ENCODE measurements around the gene TLX2. TPM values are rescaled to one million over a fixed set of nuclear protein-coding genes. Genes with fewer than 3 reads are reported as not detected.
"Not testable (repeated sequence)": the region's sequence is repeated elsewhere in the genome, so short reads cannot be mapped to it uniquely, and the experiment has no call there.

Gene TLX2
- total and polyA plus RNA-seq, 2 experiments from 2014 or later: not detected

DNA sequence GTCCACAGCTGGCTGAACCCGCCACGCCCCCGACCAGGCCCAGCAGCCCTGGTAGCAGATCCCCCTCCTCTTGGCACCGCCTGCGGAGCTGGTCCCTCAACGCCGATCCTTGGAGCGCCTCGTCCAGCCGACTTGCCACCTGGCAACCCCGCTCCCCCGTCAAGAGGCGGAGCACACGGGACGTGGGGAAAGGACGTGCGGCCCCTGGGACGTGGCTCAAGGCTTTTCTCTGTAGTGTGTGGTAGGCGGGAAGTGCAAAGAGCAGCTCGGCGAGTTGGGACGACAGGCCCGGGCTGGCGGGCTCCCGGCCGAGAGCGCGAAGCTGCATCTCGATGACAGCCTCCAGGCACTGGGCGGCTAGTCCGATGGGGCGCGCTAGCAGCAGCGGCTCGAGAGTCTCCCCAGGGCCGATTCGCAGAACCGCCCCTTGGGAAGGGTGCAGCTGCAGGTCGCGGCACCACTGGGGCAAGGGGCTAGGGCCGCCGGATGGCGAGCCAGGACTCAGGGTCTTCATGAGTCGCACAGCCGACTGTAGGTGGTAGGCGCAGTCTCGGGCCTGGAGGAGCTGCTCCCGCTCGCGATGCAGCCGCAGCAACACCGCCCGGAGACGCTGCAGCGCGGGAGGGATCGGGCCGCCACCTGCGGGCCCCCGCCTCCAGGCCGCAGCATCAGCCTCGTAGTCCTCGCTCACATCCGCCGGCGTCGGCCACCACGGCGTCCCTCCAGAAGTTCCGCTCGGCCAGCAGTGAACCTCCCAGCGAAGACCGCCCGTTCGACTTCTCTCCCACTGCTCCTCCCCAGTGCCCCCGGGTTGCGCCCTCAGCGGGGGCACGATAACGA lies 32.1 kb upstream of the TLX2 start:
- H3K9ac ChIP-seq: peak overlapping the region; percentile 85
- H3K4me3 ChIP-seq: peak overlapping the region; percentile 99
- H3K27ac ChIP-seq: peak overlapping the region; percentile 62
- no peaks in the 10 kb centered on the region for H3K9me3 ChIP-seq (ENCODE audit: low read depth)
- H3K27me3 ChIP-seq (replicated peaks; ENCODE audit: insufficient read depth): no peaks in the 10 kb centered on the region
- H3K4me2 ChIP-seq (ENCODE audit: unreplicated experiment): peak overlapping the region; percentile 97
- in situ Hi-C loops (cut with MboI): no loop called here
- peaks cover 93% of the 10 kb centered on the region for H3K79me2 ChIP-seq (ENCODE audit: insufficient read depth)
- H4K20me1 ChIP-seq (ENCODE audit: insufficient read depth): no peaks in the 10 kb centered on the region
- H2AFZ ChIP-seq: peak overlapping the region; percentile 96
- H3K4me1 ChIP-seq (ENCODE audit: insufficient read depth): peaks cover 20% of the 10 kb centered on the region
- DNase-seq: peak; percentile 70
- peaks cover 9% of the 10 kb centered on the region; the same call in 1 of the 2 replicates for H3K36me3 ChIP-seq (ENCODE audit: low read depth)
- no peaks in the 10 kb centered on the region for H3K9me2 ChIP-seq (ENCODE audit: insufficient read depth)
- 2 to 3% methylated on average over 50 to 76 of the region's 80 CpGs for WGBS, 2 experiments (ENCODE audit: low coverage in 1 of 2, low lambda C conversion rate in 2 of 2, missing lambda C conversion rate in 2 of 2)
- H3F3A ChIP-seq (ENCODE audit: insufficient read depth): 0 out of 2 replicates have a peak, but pooled peaks cover 9% of the 10 kb centered on the region
- TF ChIP-seq EZH2phosphoT487 (IDR thresholded peaks at IDR 0.05; ENCODE audit: insufficient read depth, low read depth) (no peak), EZH2 (IDR thresholded peaks at IDR 0.05; ENCODE audit: insufficient read depth, poor library complexity, severe bottlenecking) (no peak)

DNA sequence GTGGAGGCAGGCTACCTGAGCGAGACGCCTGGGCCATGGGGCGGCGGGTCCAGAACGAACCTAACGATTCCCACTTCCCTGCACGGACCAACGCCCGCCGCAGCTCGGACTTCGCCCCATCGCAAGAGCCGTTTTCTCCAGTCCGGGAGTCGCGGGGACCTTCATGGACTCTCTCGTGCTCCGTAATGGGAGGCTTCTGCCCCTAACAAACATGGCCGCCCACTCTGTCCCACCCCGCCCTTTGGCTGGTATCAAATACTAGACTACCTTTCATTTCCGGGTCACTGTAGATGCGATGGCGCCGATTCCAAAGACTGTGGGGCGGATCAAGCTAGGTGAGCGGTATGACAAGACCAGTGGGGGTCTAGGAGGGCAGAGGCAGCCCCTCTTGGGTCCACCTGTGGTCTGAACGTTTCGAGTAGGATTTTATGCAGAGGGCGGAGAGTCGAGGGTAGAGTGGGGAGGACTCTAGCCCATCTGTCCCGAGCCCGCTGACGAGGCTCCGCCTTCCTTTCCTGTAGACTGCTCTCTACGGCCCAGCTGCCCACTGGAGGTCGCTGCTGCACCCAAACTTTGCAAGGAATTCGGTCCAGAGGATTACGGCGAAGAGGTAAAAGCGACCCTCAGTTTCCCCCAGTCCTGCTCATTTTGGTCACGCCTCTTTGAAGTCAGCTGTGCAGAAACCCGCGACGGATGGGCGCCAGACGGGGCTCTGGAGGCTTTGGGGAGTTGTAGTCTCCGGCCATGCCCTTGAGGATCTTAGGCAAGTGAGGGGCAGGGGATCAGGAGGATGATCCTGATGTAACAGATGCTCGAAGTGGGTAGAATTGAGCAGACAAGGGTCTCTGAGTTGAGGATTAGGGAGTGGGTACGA lies 31.2 kb upstream of the TLX2 start, which contains the start of the genes CCDC142 and TTC31:
CCDC142 (minus strand) TSS at position 198 of the 874 bp plus-strand sequence; CDS start at position 37, 161 bp downstream.
TTC31 (plus strand) TSS at position 281 of the 874 bp plus-strand sequence; CDS start at position 296, 15 bp downstream.
- Histone ChIP-seq H3K4me2 (ENCODE audit: unreplicated experiment) (peak within 1 kb of the TSS; percentile 97), H3K36me3 (ENCODE audit: low read depth) (peaks cover 5% of the 10 kb centered on the region; the same call in 1 of the 2 replicates), H3K27me3 (replicated peaks; ENCODE audit: insufficient read depth) (no peaks in the 10 kb centered on the region), H3K27ac (peak within 1 kb of the TSS; percentile 62), H3F3A (ENCODE audit: insufficient read depth) (peaks cover 13% of the 10 kb centered on the region), H3K9ac (peak within 1 kb of the TSS; percentile 85), H3K4me1 (ENCODE audit: insufficient read depth) (peaks cover 25% of the 10 kb centered on the region), H3K4me3 (peak within 1 kb of the TSS; percentile 99), H4K20me1 (ENCODE audit: insufficient read depth) (no peaks in the 10 kb centered on the region), H2AFZ (peak within 1 kb of the TSS; percentile 96), H3K9me2 (ENCODE audit: insufficient read depth) (no peaks in the 10 kb centered on the region), H3K9me3 (ENCODE audit: low read depth) (no peaks in the 10 kb centered on the region), H3K79me2 (ENCODE audit: insufficient read depth) (peaks cover 87% of the 10 kb centered on the region)
- 0 to 1% methylated on average over 41 to 50 of the region's 50 CpGs for WGBS, 2 experiments (ENCODE audit: low coverage in 1 of 2, low lambda C conversion rate in 2 of 2, missing lambda C conversion rate in 2 of 2)
- TF ChIP-seq EZH2 (IDR thresholded peaks at IDR 0.05; ENCODE audit: insufficient read depth, poor library complexity, severe bottlenecking): no peak
- no peak for TF ChIP-seq EZH2phosphoT487 (IDR thresholded peaks at IDR 0.05; ENCODE audit: insufficient read depth, low read depth)
- peak; percentile 98 for DNase-seq
- in situ Hi-C loops (cut with MboI): no loop called here

DNA sequence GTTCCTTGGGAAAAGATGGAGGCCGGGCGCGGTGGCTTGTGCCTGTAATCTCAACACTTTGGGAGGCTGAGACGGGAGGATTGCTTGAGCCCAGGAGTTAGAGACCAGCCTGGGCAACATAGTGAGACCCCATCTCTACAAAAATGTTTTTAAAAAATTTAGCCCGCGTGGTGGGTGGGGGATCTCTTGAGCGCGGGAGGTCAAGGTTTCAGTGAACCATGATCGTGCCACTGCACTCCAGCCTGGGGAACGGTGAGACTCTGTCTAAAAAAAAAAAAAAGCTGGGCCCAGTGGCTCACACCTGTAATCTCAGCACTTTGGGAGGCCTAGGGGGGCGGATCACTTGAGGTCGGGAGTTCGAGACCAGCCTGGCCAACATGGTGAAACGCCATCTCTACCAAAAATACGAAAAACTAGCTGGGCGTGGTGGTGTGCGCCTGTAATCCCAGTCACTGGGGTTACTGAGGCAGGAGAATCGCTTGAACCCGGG lies 30.5 kb upstream of the TLX2 start:
- H3K9me2 ChIP-seq (ENCODE audit: insufficient read depth); H3K27me3 ChIP-seq (replicated peaks; ENCODE audit: insufficient read depth); DNase-seq; in situ Hi-C loops (cut with MboI); H4K20me1 ChIP-seq (ENCODE audit: insufficient read depth); H3K9me3 ChIP-seq (ENCODE audit: low read depth); H3K27ac ChIP-seq; H3K36me3 ChIP-seq (ENCODE audit: low read depth): not testable (repeated sequence)
- Histone ChIP-seq H2AFZ (peak overlapping the region; percentile 96), H3K4me3 (peak overlapping the region; percentile 99), H3K9ac (peak overlapping the region; percentile 85), H3K79me2 (ENCODE audit: insufficient read depth) (peaks cover 81% of the 10 kb centered on the region), H3K4me1 (ENCODE audit: insufficient read depth) (peaks cover 32% of the 10 kb centered on the region), H3K4me2 (ENCODE audit: unreplicated experiment) (peak overlapping the region; percentile 97), H3F3A (ENCODE audit: insufficient read depth) (peaks cover 19% of the 10 kb centered on the region)
- WGBS, 2 experiments (ENCODE audit: low coverage in 1 of 2, low lambda C conversion rate in 2 of 2, missing lambda C conversion rate in 2 of 2): 54 to 58% methylated on average over 18 to 19 of the region's 19 CpGs

DNA sequence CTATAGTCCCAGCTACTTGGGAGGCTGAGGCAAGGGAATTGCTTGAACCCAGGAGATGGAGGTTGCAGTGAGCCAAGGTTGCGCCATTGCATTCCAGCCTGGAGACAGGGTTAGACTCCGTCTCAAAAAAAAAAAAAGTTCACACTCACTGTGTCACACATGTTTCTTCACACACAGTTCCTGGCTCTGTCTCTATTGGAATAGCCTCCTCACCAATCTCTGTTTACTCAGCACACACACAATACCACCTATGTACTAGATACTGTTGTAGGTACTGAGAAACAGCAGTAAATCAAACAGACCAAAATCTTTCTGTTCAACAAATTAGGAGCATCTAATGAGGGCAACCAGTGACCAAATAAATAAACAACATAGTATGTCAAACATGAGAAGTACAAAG lies 28.1 kb upstream of the TLX2 start:
- 87 to 94% methylated on average over 2 of the region's 2 CpGs for WGBS, 2 experiments (ENCODE audit: low coverage in 1 of 2, low lambda C conversion rate in 2 of 2, missing lambda C conversion rate in 2 of 2)
- H4K20me1 ChIP-seq (ENCODE audit: insufficient read depth): no peaks in the 10 kb centered on the region
- DNase-seq: no peak
- no peaks in the 10 kb centered on the region for H3K36me3 ChIP-seq (ENCODE audit: low read depth)
- H3K27me3 ChIP-seq (replicated peaks; ENCODE audit: insufficient read depth): no peaks in the 10 kb centered on the region
- H3K4me2 ChIP-seq (ENCODE audit: unreplicated experiment): no peak overlapping the region
- no peaks in the 10 kb centered on the region for H3K9me3 ChIP-seq (ENCODE audit: low read depth)
- in situ Hi-C loops (cut with MboI): no loop called here
- peaks cover 66% of the 10 kb centered on the region for H3K79me2 ChIP-seq (ENCODE audit: insufficient read depth)
- H3K27ac ChIP-seq: no peak overlapping the region
- H3K4me1 ChIP-seq (ENCODE audit: insufficient read depth): peaks cover 32% of the 10 kb centered on the region
- H2AFZ ChIP-seq: no peak overlapping the region
- H3K9me2 ChIP-seq (ENCODE audit: insufficient read depth): no peaks in the 10 kb centered on the region
- TF ChIP-seq EZH2 (IDR thresholded peaks at IDR 0.05; ENCODE audit: insufficient read depth, poor library complexity, severe bottlenecking): no peak
- TF ChIP-seq EZH2phosphoT487 (IDR thresholded peaks at IDR 0.05; ENCODE audit: insufficient read depth, low read depth): no peak
- no peak overlapping the region for H3K9ac ChIP-seq
- H3F3A ChIP-seq (ENCODE audit: insufficient read depth): peaks cover 19% of the 10 kb centered on the region
- no peak overlapping the region for H3K4me3 ChIP-seq

Measured in GM23248 (cell line).